Sigmoid colon (tissue), 7 donors: ENCODE measurements around the gene MAD1L1. TPM values are rescaled to one million over a fixed set of nuclear protein-coding genes. Genes with fewer than 3 reads are reported as not detected.

Experiments used
- DNase-seq: peaks from one replicate; pipeline ENCODE4 v3.0.0-alpha.2; 2019
- H3K27ac ChIP-seq, 4 donors: fragments of 200-600 bp; sonication (generic); one replicate each; pipeline ENCODE4 v1.5.1; 2016 to 2019; ENCODE audit warnings: mild to moderate bottlenecking in 1 of 4
- H3K27me3 ChIP-seq, 3 donors: fragments of 200-600 bp; sonication (generic); one replicate each; pipeline ENCODE4 v1.5.1; 2019; ENCODE audit warnings: mild to moderate bottlenecking in 1 of 3
- H3K36me3 ChIP-seq, 4 donors: fragments of 200-600 bp; sonication (generic); one replicate each; pipeline ENCODE4 v1.5.1; 2016 to 2019
- H3K4me1 ChIP-seq, 4 donors: fragments of 200-600 bp; sonication (generic); one replicate each; pipeline ENCODE4 v1.5.1; 2017 to 2019
- H3K4me3 ChIP-seq, 4 donors: fragments of 200-600 bp; sonication (generic); one replicate each; pipeline ENCODE4 v1.5.1; 2017 to 2019; ENCODE audit warnings: mild to moderate bottlenecking in 2 of 4, moderate library complexity in 1 of 4
- H3K9me3 ChIP-seq, 4 donors: fragments of 200-600 bp in 3 of 4; sonication (generic) in 3 of 4; one replicate each; pipeline versions ENCODE4 v1.5.1 to v1.6.1; 2013 to 2019
- EP300 ChIP-seq, 4 donors: sonication (generic); formaldehyde crosslinking; IDR thresholded peaks; one replicate each; pipeline ENCODE4 v1.6.1; 2017; ENCODE audit warnings: antibody characterized with exemption in 4 of 4
- POLR2A ChIP-seq, 2 donors: fragments of 450-650 bp; IDR thresholded peaks; one replicate each; pipeline ENCODE4 v1.6.1; 2016; ENCODE audit warnings: antibody characterized with exemption in 2 of 2, mild to moderate bottlenecking in 2 of 2, moderate library complexity in 2 of 2
- POLR2AphosphoS5 ChIP-seq, 4 donors: sonication (generic); formaldehyde crosslinking; IDR thresholded peaks; one replicate each; pipeline ENCODE4 v1.6.1; 2017; ENCODE audit warnings: antibody characterized with exemption in 4 of 4
- WGBS, 2 donors: extraction: QIAGEN DNeasy Blood & Tissue Kit; methylation state at CpG; one replicate each; pipeline ENCODE4 v1.1.7; 2013; 5-methylcytosine and 5-hydroxymethylcytosine counted together
- intact Hi-C: fragments of 100-400 bp; cut with DNase I; formaldehyde crosslinking; loops from one replicate; pipeline ENCODE4 v1.15.1; 2023
- polyA plus RNA-seq, 3 donors: library from polyadenylated mRNA; stranded (reverse); fragments of 200-250 nt; gene quantifications; one replicate each; pipeline ENCODE4 v1.2.3, GENCODE V29; 2013
- total RNA-seq, 4 donors: library from RNA; depleted of rRNA; stranded (reverse); fragments of >200 nt; gene quantifications; one replicate each; pipeline ENCODE4 v1.1.0, GENCODE V29; 2016
- TF ChIP-seq, protein P1 (sequence below), 4 experiments: fragments of 450-650 bp in 3 of 4; fragments of 200-600 bp in 1 of 4; IDR thresholded peaks; one replicate each; pipeline ENCODE4 v1.5.1; 2016 to 2019; ENCODE audit warnings: antibody characterized with exemption in 4 of 4, mild to moderate bottlenecking in 3 of 4, moderate library complexity in 2 of 4
- donor health status: healthy with polysubstance abuse.
- donor health status: Bipolar disorder and iron deficiency.
- donor health status: healthy.

Gene MAD1L1
- total and polyA plus RNA-seq, 7 donors = 10.2 to 38.4 (median 20.6) TPM

DNA sequence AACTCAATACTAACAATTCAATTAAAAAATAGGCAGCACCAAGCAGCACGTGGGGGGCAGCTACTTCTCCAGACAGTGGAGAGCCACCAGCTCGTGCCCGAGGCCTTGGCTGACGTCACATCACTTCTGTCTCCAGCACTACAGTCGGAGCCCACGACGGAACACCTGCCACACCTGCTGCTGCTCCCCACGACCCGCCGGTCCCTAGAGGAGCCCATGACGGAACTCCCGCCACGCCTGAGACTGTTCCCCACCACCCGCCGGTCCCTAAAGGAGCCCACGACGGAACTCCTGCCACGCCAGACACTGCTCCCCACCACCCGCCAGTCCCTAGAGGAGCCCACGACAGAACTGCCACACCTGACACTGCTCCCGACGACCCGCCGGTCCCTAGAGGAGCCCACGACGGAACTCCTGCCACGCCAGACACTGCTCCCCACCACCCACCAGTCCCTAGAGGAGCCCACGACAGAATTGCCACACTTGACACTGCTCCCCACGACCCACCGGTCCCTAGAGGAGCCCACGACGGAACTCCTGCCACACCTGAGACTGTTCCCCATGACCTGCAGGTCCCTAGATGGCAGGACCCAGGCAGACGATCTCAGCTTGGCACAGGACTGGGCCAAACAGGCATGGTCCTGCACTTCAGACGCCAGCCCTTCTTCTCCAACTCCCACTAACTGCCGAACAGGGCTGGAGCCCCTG is 304.7 kb downstream of the MAD1L1 start:
- Histone ChIP-seq H3K27ac (no peak overlapping the region), H3K4me3 (no peak overlapping the region), H3K36me3 (no peaks in the 10 kb centered on the region), H3K27me3 (no peaks in the 10 kb centered on the region), H3K4me1 (no peaks in the 10 kb centered on the region), H3K9me3 (no peaks in the 10 kb centered on the region)
- WGBS, 2 donors = 67 to 72% methylated on average over 35 of the region's 35 CpGs
- TF ChIP-seq POLR2A (IDR thresholded peaks at IDR 0.05) = no peak
- no peak for TF ChIP-seq EP300 (IDR thresholded peaks at IDR 0.05)
- no peak for TF ChIP-seq POLR2AphosphoS5 (IDR thresholded peaks at IDR 0.05)
- TF ChIP-seq, protein P1, sequence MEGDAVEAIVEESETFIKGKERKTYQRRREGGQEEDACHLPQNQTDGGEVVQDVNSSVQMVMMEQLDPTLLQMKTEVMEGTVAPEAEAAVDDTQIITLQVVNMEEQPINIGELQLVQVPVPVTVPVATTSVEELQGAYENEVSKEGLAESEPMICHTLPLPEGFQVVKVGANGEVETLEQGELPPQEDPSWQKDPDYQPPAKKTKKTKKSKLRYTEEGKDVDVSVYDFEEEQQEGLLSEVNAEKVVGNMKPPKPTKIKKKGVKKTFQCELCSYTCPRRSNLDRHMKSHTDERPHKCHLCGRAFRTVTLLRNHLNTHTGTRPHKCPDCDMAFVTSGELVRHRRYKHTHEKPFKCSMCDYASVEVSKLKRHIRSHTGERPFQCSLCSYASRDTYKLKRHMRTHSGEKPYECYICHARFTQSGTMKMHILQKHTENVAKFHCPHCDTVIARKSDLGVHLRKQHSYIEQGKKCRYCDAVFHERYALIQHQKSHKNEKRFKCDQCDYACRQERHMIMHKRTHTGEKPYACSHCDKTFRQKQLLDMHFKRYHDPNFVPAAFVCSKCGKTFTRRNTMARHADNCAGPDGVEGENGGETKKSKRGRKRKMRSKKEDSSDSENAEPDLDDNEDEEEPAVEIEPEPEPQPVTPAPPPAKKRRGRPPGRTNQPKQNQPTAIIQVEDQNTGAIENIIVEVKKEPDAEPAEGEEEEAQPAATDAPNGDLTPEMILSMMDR (IDR thresholded peaks at IDR 0.05) = no peak
- DNase-seq = no peak
- intact Hi-C loops = no loop called here

DNA sequence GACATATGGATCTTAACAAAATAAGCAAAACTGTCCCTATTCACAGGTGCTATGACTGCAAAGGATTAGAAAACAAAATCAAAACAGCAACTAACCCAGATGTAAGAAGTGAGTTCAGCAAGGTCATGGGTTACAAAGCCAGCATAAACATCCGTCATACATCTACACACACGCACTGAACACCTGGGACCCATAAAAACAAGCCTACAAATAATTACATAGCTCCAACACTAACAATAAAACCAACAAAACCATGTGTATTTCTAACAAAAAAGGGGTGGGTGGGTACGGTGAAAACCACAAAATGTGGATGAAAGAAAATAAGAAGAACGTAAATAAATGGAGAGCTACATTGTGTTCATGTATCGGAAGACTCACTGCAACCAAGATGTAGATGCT is 305.8 kb downstream of the MAD1L1 start:
- no peak for DNase-seq
- no peak overlapping the region for H3K27ac ChIP-seq
- H3K4me3 ChIP-seq = no peak overlapping the region
- intact Hi-C loops = no loop called here
- H3K36me3 ChIP-seq = no peaks in the 10 kb centered on the region
- no peaks in the 10 kb centered on the region for H3K9me3 ChIP-seq
- no peaks in the 10 kb centered on the region for H3K27me3 ChIP-seq
- no peaks in the 10 kb centered on the region for H3K4me1 ChIP-seq
- 28 to 57% methylated on average over 5 of the region's 5 CpGs for WGBS, 2 donors
- no peak for TF ChIP-seq POLR2A (IDR thresholded peaks at IDR 0.05)
- TF ChIP-seq, protein P1 (IDR thresholded peaks at IDR 0.05) = no peak
- TF ChIP-seq POLR2AphosphoS5 (IDR thresholded peaks at IDR 0.05) = no peak
- TF ChIP-seq EP300 (IDR thresholded peaks at IDR 0.05) = no peak

DNA sequence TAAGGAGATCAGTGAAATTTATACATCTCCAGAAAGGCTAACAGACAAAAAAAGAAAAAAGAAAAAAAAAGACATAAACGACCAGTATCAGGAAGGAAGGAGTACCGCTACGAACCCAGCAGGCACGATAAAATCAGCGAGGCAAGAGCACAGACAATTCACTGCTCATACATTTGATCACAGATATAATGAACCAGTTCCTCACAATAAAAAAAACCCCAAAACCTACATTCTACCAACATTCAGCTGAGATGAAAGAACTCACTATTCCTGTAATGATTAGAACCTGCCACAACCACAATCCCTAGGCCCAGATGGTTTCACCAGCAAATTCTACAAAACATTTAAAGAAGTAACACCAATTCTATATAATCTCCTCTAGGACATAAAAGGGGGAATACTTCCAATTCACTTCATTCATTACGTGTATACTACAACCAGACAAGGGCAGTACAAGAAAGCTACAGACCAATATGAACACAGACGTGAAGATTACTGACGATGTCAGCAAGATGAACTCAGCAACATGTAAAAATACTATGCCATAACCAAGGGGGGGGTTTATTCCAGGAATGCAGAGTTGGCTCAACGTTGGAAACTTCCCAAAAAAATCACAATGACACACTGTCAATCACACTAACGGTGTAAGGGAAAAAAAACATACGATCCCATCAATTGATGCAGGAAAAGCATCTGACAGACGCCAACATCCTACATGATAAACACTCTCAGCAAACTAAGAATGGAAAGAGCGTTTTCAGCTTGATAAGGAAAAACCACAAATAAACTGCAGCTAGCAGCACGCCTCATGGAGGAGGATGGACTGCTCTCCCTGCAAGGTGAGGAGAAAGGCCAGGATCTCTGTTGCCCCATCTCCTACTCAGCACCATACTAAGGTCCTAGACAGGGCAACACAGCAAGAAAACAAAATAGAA is 306.5 kb downstream of the MAD1L1 start:
- Histone ChIP-seq H3K4me3 (no peak overlapping the region), H3K27me3 (no peaks in the 10 kb centered on the region), H3K36me3 (no peaks in the 10 kb centered on the region), H3K4me1 (no peaks in the 10 kb centered on the region), H3K27ac (no peak overlapping the region), H3K9me3 (no peaks in the 10 kb centered on the region)
- TF ChIP-seq POLR2A (IDR thresholded peaks at IDR 0.05) = no peak
- no peak for TF ChIP-seq POLR2AphosphoS5 (IDR thresholded peaks at IDR 0.05)
- TF ChIP-seq, protein P1 (IDR thresholded peaks at IDR 0.05) = no peak
- TF ChIP-seq EP300 (IDR thresholded peaks at IDR 0.05) = no peak
- 53 to 72% methylated on average over 14 of the region's 14 CpGs for WGBS, 2 donors
- DNase-seq = no peak
- intact Hi-C loops = no loop called here

DNA sequence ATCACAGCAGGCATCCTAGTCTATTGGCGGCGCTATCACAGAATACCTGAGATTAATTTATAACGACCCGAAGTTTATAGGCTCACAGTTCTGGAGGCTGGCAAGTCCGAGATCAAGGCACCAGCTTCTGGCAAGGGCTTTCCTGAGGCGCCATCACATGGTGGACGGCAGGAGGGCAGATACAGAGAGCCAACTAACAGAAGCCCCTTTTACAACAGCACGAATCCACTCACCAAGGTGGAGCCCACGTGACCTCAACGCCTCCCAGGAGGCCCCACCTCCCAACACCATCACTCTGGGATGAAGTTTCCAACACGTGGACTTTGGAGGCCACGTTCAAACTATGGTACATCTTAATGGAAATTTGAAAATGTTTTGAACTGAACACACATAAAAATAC is 307.4 kb downstream of the MAD1L1 start:
- Histone ChIP-seq H3K36me3 (no peaks in the 10 kb centered on the region), H3K27ac (no peak overlapping the region), H3K4me3 (no peak overlapping the region), H3K27me3 (no peaks in the 10 kb centered on the region), H3K9me3 (no peaks in the 10 kb centered on the region), H3K4me1 (no peaks in the 10 kb centered on the region)
- WGBS, 2 donors = 83 to 91% methylated on average over 12 of the region's 12 CpGs
- intact Hi-C loops = no loop called here
- DNase-seq = no peak
- no peak for TF ChIP-seq POLR2A (IDR thresholded peaks at IDR 0.05)

DNA sequence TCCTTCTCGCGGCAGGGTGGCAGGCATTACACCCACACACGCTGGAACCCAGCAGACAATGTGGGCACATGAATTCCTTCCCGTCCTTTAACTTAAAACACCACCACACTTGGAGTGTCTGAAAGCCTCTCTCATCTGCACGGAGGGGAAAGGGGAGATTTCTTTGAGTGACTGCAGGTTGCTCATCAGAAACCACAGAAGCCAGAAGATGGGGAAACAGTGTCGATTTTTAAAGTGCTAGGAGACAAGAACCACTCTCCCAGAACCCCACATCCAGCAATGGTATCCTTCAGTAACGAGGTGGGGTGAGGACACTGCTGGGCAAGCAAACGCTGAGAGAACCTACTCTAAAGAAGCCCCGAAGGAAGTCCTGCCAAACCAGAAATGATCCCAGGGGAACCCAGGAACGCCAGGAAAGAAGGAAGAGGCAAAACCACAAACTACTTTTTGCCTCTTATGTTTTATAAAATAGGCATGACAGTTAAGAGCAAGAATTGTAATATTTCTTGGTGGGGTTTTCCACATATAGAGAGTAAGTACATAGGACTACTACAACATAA is 308.4 kb downstream of the MAD1L1 start:
- no peak overlapping the region for H3K27ac ChIP-seq
- intact Hi-C loops = no loop called here
- H3K9me3 ChIP-seq = no peaks in the 10 kb centered on the region
- no peaks in the 10 kb centered on the region for H3K4me1 ChIP-seq
- WGBS, 2 donors = 58 to 90% methylated on average over 10 of the region's 10 CpGs
- TF ChIP-seq POLR2AphosphoS5 (IDR thresholded peaks at IDR 0.05) = no peak
- no peak for TF ChIP-seq EP300 (IDR thresholded peaks at IDR 0.05)
- no peak for TF ChIP-seq POLR2A (IDR thresholded peaks at IDR 0.05)
- TF ChIP-seq, protein P1 (IDR thresholded peaks at IDR 0.05) = no peak
- no peaks in the 10 kb centered on the region for H3K27me3 ChIP-seq
- no peak overlapping the region for H3K4me3 ChIP-seq
- H3K36me3 ChIP-seq = no peaks in the 10 kb centered on the region
- no peak for DNase-seq
